ENCODE measurements around the gene HOXA4. TPM values are rescaled to one million over a fixed set of nuclear protein-coding genes. Genes with fewer than 3 reads are reported as not detected.

The HOXA4 gene
- total and polyA plus RNA-seq, 11 donors, result 0.23 to 2.6 (median 0.82) TPM; not detected in 1

GRCh38 chr7:27141137-27141922 lies 10.8 kb upstream of the HOXA4 start:
- WGBS, 4 donors, result 33 to 48% (median 41%) methylated on average over 18 of the region's 18 CpGs
- DNase-seq, result no peak
- ATAC-seq, result no peak
- Histone ChIP-seq H3K27ac (no peak overlapping the region), H3K4me1 (peaks cover 0 to 40% (median 8%) of the 10 kb centered on the region in 12 donors), H3K27me3 (peaks cover 60 to 100% (median 97%) of the 10 kb centered on the region in 9 donors), H3K4me3 (peak overlapping the region in 1 of 12 donors; percentile 58), H3K36me3 (no peaks in the 10 kb centered on the region), H3K9me3 (no peaks in the 10 kb centered on the region)
- intact Hi-C loops (cut with DNase I), result loop anchor here in 3 of 10 donors (5.0 kb wide), 3 partner anchors 284 to 459 kb away; no protein-coding TSS in a partner anchor
- TF ChIP-seq POLR2A (IDR thresholded peaks at IDR 0.05), result no peak
- TF ChIP-seq CTCF (IDR thresholded peaks at IDR 0.05), result no peak

GRCh38 chr7:27140126-27140857 lies 9.7 kb upstream of the HOXA4 start:
- DNase-seq (no peak), ATAC-seq (no peak)
- Histone ChIP-seq H3K4me1 (peaks cover 0 to 38% (median 8%) of the 10 kb centered on the region in 12 donors), H3K9me3 (no peaks in the 10 kb centered on the region), H3K27ac (peak overlapping the region in 1 of 12 donors; percentile 60), H3K4me3 (no peak overlapping the region), H3K36me3 (no peaks in the 10 kb centered on the region), H3K27me3 (peaks cover 53 to 100% (median 97%) of the 10 kb centered on the region in 9 donors)
- TF ChIP-seq CTCF (IDR thresholded peaks at IDR 0.05) (no peak), POLR2A (IDR thresholded peaks at IDR 0.05) (no peak)
- intact Hi-C loops (cut with DNase I), result loop anchor here in 3 of 10 donors (5.0 kb wide), 3 partner anchors 283 to 458 kb away; no protein-coding TSS in a partner anchor
- 31 to 52% (median 40%) methylated on average over 15 of the region's 15 CpGs for WGBS, 4 donors

- no peak for TF ChIP-seq CTCF (IDR thresholded peaks at IDR 0.05)
- no peak for TF ChIP-seq POLR2A (IDR thresholded peaks at IDR 0.05)
- intact Hi-C loops (cut with DNase I), result loop anchor here in 3 of 10 donors (5.0 kb wide), 3 partner anchors 282 to 457 kb away; no protein-coding TSS in a partner anchor
- Histone ChIP-seq H3K27me3 (peaks cover 51 to 100% (median 95%) of the 10 kb centered on the region in 9 donors), H3K4me3 (no peak overlapping the region), H3K4me1 (peaks cover 0 to 30% (median 6%) of the 10 kb centered on the region in 12 donors), H3K36me3 (no peaks in the 10 kb centered on the region), H3K27ac (peak overlapping the region in 1 of 12 donors; percentile 60), H3K9me3 (no peaks in the 10 kb centered on the region)
- ATAC-seq (no peak), DNase-seq (peak in 1 of 5 donors; percentile 59)
- WGBS, 4 donors, result 19 to 49% (median 24%) methylated on average over 37 to 53 of the region's 53 CpGs
These were observed 9.0 kb upstream of the HOXA4 start for GRCh38 chr7:27139334-27140125.
